Measurements from ENCODE around the gene PISD.

Gene PISD

DNA sequence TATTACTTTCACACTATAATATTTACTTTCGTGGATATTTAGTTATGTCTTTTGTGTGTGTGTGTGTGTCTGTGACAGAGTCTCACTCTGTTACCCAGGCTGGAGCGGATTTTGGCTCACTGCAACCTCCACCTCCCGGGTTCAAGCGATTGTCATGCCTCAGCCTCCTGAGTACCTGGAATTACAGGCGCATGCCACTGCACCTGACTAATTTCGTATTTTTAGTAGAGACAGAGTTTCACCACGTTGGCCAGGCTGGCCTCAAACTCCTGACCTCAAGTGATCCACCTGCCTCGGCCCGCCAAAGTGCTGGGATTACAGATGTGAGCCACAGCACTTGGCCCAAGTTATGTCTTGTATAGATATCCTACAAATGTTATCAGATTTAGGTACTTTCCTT, 9.9 kb downstream of the PISD start:
- DNase-seq, result no peak

DNA sequence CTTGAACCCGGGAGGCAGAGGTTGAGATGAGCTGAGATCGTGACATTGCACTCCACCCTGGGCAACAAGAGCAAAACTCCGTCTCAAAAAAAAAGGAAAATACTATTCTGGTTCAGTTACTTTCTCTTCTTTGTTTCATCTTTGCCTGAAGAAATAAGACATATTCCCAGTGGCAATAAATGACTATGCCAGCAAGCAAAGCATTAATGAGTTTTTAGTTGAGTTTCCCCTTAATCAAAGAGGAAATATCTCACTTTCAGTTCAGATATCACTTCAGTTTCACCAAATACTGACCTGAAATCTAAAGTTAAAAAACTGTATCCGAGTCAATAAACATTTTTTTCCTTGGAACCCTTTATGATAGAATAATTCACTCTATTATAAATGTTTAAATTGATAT, 10.4 kb downstream of the PISD start:
- no peak for DNase-seq

DNA sequence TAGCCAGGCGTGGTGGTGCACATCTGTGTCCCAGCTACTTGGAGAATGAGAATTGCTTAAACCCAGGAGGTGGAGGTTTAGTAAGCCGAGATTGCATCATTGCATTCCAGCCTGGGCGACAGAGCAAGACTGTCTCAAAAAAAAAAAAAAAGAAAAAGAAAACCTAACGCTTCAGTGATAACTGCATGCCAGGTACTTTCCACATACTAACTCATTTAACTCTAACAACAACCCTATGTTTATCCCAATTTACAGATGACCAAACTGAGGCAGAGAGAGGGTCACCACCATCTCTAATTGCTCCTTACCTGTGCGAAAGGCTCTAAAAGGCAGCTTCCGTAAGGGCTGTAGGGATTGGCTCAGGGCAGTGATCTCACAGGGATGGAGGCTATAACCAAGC, 11.6 kb downstream of the PISD start:
- no peak for DNase-seq

DNA sequence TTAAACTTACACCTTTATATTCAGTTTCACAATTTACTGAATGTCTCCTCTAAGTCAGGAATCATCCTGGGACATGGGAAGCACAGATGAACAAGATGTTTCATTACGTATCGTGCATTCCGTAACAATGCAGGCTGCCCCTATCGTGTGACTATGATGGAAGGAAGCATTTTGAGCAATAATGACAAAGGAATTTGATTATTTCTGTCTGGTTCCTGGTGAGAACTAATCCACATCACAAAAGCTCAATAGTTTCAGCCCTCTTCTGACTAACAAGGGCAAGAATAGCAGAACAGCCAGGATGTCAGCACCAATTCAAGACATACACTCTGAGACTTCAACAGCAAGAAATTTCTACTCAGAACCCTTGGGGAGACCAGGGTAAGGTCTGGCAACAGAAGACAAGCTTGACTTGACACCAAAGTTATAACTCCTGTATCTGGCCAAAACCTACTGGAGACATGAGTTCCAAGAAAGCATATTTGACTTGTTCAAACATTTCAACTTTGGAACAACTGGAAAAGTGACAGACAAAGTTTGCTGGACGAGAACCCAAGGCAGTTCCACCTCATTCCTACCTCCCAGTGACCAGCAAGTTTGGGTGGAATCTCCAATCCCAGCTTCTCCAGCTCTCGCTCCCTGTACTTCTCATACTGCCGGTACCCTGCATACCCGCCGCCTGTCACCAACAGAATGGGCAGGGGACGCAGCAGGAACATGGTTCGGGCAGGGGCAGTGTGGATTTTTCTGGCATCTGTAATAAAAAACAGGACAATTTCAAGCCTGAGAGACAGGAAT, 14.3 kb downstream of the PISD start:
- no peak for DNase-seq

DNA sequence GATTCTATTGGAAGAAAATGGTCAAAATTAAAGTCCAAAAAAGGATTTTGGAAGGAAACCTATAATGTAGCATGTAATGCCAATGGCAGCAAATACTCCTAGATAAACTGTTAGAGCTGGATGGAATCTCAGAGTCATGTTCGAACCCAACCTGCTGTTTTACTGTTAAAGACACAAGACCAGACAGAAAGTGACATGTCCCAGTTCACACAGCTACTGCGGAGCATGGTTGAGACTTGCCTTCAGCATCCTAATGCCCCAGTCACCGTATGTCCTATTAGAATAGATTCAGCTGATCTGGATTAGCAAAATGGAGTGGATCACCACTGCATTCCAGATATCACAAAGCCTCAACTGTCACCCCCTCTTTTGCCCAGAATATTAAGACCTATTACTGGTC, 14.9 kb downstream of the PISD start:
- no peak for DNase-seq

DNA sequence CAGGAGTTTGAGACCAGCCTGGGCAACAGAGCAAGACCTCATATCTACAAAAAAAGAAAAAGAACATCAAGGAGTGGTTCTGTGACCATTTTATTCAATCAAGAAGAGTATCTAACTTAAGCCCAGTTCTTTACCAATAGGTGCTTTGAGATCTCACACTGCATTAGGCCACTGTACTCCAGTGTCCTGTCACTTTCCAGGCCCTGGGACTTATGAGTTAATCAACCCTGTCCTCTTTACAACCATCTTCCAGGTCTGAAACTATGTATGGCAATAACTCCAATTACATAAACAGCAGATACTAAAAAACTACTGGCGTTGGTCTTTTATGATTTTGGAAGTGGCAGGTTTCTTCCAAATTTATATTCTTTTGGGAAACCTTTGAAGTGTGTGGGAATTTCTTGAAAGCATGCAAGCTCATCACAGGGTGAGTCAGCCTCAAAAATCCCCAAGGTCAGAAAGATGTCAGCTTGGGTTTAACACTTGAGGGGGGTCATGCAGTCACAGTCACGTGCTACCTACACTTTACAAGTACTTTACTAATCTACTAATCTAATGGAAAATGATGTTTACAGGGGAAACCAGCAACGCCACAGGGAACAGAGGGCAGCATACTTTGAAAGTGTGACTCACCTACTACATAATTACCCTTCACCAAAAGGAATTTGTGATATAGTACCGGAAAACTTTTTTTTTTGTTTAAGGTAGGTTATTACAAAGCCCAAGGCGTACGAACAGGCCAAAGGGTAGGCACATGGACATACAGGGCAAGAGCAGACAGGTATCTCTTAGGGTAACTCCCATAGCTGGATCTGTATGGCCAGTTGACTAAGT, 15.6 kb downstream of the PISD start:
- DNase-seq, result no peak

DNA sequence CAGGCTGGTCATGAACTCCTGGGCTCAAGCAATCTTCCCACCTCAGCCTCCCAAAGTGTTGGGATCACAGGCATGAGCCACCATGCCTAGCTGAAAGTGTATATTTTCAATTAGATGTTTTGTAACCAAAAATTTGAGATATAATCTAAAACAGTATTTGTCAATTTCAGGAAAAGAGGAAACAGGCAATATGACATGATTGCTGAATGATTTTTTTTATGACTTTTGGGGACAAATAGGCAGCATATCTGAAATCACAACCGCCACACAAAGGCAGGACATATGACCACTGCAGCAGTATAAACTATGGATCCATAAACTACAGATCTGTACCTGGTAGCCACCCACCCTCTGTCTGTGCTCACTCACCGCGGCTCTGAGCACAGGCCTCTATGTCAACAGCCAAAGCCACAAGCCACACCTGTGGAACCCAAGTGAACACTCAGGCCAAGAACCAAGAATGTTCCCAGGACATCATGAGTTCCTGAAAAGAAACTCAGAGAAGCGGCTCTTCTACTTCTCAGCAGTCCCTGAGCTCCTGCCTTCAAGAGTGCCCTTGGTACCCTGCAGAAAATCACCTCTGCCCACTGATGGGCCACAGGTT, 22.5 kb downstream of the PISD start:
- no peak for DNase-seq

DNA sequence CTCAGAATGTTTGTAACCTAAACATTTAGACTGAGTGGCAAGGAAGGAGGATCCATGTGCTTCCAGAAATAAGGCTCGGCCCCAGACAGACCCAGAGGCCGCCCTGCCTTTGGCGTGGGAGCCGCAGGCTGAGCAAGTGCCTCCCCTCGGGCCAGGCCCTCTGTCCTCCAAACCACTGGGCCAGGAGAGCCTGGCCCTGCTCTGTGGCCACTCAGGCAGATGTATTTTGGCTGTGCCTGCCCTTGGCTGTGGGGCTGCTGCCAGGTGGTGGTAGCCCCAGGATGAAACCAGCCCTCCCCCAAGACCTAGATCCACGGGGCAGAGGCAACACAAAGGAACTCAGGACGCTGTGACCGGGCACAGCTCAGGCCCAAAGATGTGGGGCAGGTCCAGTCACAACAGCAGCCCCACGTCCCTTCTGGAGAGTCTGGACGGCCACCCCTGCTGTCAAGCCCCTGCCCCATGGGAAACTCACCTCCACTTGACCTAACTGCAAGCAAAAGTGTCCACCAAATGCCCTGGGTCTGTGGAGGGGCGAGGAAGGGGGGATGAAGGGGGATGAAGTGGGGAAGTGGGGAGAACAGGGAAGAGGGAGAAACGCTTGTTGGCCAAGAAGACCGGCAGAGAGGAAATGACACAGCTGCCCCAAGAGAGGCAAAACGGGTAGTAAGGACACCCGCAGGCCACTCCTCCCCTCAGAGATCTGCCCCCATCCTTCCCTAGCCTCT, 24.0 kb downstream of the PISD start:
- DNase-seq, result no peak

DNA sequence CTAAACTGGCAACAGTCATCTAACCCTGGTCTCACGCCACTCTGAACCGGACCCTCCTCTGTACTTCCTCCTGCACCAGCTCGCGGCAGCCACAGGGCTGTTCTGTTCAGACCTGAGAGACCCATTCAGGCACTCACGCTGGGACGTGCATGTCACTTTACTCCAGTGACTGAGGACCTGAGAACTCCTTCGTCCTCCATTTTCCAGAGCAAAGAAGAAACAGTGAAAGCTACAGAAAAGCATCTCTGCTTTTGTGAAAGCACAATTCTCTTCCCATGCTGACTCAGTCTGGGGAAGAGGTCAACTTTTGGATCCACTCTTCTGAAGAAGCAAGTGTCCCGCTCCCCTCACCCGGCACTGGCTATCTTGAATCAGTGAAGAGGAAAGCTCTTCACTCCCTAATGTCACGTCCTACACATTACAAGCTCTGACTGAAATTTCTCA, 24.5 kb downstream of the PISD start:
- no peak for DNase-seq

DNA sequence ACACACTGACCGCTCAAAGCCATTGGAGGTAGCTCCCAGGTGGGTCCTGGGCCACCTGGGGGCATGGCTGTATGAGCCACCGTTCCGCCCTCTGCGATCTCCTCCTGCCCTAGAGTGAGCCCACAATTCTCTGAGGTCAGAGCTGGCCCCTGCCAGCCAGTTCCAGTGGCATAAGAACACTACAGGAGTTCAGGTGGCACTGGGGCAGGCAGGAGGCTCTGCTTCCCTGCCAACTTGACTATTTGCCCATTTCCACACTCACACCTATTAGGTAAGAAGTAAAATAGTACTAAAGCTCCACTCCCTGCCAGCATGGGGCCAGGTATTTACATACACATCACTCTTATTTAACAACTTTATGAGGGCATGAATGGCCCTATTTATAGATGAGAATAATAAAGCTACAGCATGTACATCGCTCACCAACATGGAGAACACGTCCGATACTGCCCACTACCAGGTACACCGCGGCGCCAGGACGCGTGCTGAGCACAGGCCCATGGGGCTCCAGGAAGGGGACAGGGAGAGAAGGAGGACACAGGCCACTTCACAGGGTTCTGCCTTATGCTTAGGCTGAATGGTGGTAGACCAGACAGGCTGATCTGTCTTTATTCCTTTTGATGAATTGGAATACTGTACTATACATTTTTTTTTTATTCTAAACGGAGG, 26.2 kb downstream of the PISD start:
- DNase-seq, result no peak

DNA sequence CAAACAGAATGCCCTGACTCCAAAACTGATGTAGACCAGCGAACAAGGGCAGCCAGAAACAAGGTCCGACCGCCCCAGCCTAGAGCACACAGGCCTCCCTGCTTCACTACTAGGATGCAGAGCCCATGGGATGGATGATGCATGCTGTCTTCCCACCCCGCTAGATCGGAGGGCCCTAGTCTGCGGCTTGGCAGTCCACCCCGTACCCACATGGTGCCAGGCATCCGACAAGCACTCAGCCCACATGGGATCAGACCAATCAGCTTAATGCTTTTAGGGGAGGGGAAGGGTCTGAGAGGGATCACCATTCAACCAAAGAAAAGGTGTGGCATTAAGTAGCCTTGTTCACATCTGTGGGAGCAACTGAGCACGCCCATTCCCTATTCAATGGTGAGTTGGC, 30.6 kb downstream of the PISD start:
- DNase-seq, result no peak

DNA sequence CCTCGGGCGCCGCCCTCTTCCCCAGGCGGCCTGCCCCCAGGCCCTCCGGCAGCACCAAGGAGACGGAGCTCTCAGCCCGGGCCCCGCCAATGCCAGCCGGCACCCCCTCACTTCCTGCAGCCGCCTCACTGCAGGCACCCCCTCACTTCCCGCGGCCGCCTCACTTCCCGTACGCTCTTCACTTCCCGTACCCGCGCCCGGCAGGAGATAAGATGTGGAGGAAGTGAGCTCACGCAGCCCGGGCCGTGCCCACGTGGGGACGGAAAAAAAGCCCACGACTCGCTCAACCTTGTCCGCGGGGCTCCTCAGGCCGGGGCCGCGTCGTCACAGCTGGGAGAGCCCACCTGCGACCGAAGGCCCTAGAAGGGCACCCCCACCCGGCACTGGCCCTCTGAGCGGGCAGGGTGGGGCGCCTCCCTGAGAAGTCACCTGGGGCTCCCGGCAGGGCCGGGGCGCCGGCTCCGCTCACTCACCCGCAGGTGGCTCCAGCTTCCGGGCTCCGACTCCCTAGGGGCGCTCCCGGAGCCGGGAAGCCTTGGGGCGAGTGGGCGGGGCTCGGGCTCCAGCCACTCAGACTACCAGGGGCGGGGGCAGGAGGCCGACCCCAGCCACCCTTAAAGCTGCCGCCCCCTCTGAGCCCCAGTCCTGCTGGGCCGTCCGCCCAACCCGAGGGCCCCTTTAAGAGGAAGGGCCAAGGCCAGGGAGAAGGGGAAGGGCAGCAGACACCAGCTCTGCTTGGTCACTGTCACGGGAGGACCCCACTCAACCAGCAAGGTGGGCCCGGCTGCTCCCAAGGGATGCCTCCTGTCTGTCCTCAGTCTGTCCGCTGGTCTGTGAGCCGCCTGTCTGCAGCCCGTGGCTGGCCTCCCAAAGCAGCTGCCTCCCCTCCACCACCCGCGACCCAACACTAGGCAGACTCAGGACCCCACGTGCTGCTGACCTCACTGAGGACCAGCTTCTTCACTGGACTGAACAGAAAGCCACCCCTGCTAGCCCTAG, 31.4 kb downstream of the PISD start:
- no peak for DNase-seq

DNA sequence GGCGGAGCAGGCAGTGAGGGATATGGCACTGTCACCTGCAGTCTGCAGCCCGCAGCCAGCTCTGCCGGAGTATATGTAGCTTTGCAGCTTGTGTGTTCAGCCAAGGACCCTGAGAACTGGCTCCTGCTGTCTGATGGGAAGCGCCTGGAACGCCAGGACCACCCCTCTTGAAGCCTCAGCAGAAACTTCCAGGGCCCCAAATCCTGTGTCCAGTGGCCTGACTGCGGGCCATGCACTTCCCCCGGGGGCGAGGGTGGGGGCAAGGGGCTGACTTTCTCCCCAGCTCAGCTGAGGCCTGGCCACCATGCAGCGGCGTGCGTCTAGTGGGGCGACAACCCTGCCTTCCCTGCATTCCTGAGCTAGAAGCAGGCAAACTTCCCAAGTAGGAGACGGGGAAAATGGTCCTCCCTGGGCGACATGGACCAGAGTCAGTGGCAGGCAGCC, 32.3 kb downstream of the PISD start:
- DNase-seq, result no peak

DNA sequence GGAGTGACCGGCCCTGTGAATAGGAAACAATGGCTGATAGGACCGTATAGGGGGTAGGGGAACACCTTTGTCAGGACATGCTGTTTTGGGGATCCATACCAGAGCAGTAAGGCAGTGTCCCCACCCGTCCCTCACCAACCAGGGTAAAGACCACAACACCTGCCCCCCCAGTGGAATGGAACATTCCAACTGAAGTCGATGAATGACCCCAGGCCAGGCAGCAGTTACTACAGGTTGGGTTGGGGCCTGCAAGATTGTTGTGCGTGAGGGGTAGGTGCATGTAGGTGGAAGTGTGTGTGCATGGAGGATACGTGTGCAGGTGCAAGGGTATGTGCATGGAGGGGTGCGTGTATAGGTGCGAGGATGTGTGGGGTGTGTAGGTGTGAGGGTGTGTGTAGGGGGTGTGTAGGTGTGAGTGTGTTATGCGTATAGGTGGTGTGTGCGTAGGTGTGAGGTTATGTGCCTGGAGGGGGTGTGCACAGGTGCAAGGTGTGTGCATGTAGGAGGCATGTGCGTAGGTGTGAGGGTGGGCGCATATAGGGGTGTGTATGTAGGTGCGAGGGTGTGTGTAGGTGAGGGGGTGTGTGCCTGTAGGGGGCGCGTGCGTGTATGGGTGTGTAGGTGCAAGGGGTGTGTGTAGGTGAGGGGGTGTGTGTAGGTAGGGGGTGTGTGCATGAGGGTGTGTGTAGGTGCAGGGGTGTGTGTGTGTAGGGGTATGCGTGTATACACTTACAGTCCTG, 32.9 kb downstream of the PISD start:
- no peak for DNase-seq

DNA sequence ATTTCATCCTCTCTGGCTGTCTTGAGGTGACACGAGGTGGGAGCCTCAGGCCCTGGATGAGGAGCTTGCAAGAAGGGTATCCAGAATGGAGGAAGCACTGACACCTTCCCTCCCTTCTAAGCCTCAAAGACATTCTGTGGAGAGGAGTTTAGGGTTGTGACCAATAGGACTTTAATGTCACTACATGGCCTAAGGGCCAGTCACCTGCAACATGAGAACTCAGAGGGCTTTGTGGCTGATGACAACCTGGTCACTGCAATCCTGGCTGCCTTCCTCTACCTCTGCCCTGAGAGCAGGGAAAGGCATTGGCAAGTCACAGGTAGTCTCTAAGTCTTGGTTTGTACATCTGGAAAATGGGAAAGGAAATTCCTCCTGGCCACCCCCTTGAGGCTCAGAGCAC, 33.7 kb downstream of the PISD start:
- DNase-seq, result no peak

DNA sequence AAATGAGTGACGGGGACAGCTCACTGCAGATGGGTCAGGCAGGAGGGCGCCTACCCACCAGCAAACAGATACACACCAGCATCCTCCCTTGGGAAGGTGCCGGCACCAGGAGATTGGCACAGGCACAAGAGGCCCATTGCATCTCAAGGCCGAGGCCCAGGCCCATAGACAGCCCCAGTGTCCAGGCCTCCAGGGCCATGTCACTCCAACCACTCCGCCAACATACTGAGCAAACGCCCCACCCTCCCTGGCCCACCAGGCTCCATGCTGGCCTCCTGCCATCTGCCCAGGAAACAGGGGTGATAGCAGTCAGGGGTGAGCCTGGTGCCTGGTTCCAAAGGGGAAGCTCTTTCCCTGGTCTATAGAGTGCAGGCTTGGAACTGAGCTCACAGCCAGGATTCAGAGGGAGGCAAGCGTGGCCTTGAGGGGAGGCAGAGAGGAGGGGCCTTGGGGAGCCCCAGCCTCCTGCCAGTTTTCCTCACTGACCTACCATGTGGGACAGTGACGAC, 34.7 kb downstream of the PISD start:
- no peak for DNase-seq

DNA sequence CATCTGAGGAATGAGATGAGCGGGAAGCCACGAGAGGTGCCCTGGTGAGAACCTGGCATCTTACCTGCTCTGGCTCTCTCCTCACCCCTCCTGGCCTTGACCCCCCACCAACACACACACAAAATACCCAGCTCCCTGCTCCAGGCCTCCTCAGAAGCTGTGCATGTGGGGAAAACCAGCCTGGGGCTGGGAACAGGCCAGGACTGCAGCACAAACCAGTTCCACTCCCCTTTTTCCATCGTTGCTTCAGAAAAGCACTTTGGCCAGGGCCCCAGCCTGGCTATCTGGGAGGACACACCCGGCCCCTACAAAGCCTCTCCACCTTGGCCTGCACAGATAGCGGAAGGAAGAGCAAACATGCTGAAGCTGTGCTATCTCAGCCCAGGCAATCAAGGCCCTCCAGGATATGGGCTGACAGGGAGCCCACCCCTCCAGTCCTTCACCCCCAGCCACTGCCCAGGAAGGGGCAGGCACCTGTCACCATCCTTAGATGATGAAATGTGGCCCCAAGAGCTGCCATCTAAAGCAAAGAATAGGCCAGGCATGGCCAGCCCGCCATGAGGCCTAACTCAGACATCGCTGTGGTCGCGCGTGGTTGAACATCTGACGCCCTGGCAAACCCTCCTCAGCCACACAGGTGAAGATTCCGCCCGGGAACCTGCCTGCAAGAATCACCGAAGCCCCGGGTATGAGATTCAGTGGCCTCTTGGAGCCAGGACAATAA, 35.4 kb downstream of the PISD start:
- peak; percentile 39 for DNase-seq

DNA sequence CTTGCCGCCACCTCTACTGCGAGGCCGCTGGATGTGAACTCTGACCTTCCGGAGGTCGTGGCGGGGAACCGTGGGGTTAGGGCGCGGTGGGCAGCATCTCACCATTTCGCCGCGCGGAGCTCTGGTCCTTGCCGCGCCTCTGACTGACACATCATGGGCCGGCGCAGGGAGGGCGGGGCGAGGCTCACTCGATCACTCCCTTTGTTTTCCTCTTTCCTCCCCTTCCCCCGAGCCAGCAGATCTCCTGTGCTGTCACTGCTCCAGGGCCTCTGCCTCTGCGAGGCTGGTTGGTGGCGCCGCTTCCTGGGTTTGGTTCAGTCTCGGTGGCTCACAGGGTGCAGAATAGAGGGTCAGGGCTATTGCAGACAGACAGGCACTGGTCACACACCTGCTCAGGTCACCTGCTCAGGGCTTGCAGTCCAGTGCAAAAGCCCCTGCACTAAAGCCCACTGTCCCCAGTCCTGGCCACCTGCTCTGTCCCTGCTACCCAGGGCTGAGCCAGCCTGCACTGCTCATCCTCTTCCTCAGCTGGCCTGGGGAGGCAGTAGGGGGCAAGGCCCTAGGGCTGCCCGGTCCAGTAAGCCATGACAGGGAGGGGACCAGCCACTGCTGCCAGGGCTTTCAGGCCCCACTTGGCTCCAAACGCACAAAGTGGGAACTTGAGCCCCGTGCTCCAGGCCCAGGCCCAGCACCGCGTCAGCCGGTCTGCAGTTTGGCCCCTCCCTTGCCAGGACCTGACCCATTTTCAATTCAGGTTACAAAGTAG, 36.2 kb downstream of the PISD start:
- no peak for DNase-seq

DNA sequence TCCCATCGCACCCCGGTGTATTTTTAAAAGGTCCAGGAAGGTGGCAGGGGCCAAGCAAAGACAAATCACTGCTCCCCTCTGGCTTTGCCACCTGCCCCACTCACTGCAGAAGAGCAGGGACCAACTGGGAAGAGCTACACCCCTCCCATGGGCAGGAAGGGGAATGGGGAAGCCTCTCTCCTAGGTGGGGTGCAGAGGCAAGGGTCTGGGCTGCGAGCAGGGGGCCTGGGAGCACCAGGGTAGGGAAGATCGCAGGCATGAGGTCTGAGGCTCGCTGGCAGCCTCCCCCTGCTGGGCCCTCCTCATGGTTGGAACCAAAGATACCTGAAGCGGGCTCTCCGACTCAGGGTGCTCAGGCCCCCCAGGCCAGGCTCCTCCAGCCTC, 36.8 kb downstream of the PISD start:
- no peak for DNase-seq
